Lower leg skin (tissue), 3 donors: Measurements from ENCODE around the gene KRTAP5-10.

Experiments
- CTCF ChIP-seq, 3 donors: fragments of 450-650 bp; IDR thresholded peaks; one replicate each; pipeline ENCODE4 v1.5.1; 2016; ENCODE audit warnings: antibody characterized with exemption in 3 of 3, mild to moderate bottlenecking in 3 of 3, moderate library complexity in 2 of 3
- POLR2A ChIP-seq, 2 donors: fragments of 450-650 bp; IDR thresholded peaks; one replicate each; pipeline ENCODE4 v1.6.1; 2016 to 2017; ENCODE audit warnings: antibody characterized with exemption in 2 of 2, mild to moderate bottlenecking in 1 of 2, moderate library complexity in 1 of 2

GRCh38 chr11:71539017-71539416, 26.3 kb upstream of the KRTAP5-10 start:
- TF ChIP-seq CTCF (IDR thresholded peaks at IDR 0.05) (no peak), POLR2A (IDR thresholded peaks at IDR 0.05) (no peak)
